T-helper 2 cell (primary cell): ENCODE measurements around the gene MOBP.
"Not testable (repeated sequence)": the region's sequence is repeated elsewhere in the genome, so short reads cannot be mapped to it uniquely, and the experiment has no call there.

Experiments used
- DNase-seq, 5 experiments: peaks; one replicate each; pipeline versions ENCODE4 v3.0.0 to v3.0.0-alpha.2; 2012 to 2022

The MOBP gene

GRCh38 chr3:39453134-39453533 is 14.3 kb upstream of the MOBP start:
- DNase-seq = no peak

GRCh38 chr3:39453872-39454271 is 13.6 kb upstream of the MOBP start:
- DNase-seq = not testable (repeated sequence)

DNA sequence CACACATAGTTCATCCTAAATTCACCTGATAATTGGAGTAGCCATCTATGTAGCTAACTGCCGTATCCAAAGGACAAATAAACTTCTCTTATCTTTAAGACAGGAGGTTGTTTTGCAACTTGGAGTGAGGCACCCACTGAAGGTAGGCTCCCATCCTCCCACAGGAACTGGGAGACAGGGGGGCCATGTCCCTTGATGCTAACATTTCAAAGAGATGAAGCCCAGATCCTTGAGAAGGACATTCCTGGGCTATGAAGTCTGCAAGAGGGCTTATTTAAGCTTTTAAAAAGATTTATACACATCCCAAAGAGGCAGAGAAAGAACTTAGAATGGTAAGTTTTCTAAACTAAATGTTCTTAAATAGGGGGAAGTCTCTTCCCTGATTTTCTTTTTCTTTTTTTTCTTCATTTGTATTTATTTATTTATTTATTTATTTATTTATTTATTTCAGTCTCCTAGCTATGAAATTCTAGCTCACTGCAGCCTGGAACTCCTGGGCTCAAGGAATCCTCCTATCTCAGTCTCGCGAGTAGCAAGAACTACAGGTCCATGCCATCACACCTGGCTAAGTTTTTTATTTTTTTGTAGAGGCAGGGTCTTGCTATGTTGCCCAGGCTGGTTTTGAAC is 12.8 kb upstream of the MOBP start:
- DNase-seq = no peak

GRCh38 chr3:39456159-39456558 is 11.3 kb upstream of the MOBP start:
- DNase-seq = no peak

- DNase-seq = no peak
Measured at GRCh38 chr3:39457361-39457760, 10.1 kb upstream of the MOBP start.

DNA sequence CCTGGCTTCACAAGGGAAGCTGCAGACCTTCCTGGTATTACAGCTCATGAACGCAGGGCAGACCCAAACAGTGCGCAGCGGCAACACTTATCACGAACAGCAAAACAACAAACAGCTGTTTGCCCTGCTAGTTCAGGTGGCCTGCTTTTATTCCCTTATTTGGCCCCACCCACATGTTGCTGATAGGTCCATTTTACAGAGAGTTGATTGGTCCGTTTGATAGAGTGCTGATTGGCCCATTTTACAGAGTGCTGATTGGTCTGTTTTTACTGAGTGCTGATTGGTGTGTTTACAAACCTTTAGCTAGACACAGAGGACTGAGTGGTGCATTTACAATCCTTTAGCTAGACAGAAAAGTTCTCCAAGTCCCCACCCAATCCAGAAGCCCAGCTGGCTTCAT is 8.9 kb upstream of the MOBP start:
- not testable (repeated sequence) for DNase-seq

- DNase-seq = no peak
Measured at GRCh38 chr3:39460677-39461076, 6.8 kb upstream of the MOBP start.

DNA sequence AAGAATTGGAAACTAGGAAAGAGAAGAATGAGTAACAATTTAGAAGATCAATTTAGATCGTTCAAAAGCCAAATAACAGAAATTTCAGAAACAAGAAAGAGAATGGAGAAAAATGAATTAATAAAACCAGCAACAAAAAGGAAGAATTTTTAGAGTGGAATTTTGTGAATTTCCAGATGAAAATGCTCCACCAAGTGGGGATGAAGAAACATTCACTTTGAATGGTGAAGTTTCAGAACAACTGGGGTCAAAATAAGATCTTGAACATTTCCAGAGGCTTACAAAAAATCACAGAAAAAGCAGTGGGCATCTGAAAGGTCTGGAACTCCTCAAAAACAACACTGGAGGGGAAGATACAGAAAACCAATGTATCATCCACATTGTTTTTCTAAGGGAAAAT is 4.2 kb upstream of the MOBP start:
- DNase-seq = no peak

GRCh38 chr3:39466988-39467387 is 492 bp upstream of the MOBP start:
- DNase-seq = no peak

DNA sequence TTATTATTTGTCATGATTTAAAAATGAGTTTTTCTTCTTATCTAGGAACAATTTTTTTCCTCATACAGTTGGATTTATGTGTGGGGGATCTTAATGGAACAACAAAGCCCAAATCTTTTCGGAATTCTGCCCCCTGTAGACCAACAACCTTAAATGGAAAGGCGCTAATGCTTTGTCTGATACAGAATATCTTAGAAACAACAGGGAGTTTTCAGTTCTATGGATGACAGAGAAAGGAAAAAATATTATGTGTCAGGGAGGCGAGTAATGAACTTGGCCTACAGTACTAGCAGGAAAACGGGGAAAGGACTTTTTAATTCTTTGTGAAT is 592 bp downstream of the MOBP start:
- no peak for DNase-seq

GRCh38 chr3:39469258-39469657 is 1.8 kb downstream of the MOBP start:
- no peak for DNase-seq

DNA sequence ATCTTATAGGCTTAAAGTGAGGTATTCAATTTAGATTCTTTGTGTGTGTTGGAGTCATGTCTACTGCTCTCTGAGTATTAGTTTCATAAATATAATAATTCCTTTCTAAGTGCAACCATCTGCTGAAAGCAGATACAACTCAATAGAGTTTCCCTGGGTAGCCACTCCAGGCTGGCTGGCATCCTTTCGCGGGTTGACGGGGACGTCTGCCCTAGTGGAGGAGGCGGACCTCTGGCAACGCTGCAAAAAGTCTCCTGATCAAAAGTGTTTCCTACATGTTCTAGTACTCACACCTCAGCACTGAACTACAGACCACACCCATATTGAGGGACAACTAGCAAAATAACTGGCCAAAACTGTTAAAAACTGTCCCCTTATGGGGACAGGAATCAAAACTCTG is 2.5 kb downstream of the MOBP start:
- no peak for DNase-seq

DNA sequence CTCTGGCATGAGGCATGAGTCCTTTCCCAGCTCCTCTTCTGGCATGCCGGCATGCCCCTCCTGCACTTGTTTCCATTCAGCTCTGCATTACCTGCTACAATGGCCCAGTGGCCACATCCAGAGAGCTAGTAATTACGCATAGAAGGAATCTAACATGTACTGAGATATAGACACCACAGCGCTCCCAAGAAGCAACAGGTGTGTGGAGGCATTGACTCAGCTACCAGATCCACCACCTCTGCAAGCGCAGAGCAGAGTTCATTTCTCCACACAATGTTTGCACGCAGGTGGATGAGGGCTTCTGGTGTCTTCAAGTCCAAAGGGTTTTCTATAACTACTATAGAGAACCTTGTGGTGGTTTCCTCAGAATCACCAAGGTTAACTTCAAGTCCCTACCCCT is 4.2 kb downstream of the MOBP start:
- DNase-seq = no peak

DNA sequence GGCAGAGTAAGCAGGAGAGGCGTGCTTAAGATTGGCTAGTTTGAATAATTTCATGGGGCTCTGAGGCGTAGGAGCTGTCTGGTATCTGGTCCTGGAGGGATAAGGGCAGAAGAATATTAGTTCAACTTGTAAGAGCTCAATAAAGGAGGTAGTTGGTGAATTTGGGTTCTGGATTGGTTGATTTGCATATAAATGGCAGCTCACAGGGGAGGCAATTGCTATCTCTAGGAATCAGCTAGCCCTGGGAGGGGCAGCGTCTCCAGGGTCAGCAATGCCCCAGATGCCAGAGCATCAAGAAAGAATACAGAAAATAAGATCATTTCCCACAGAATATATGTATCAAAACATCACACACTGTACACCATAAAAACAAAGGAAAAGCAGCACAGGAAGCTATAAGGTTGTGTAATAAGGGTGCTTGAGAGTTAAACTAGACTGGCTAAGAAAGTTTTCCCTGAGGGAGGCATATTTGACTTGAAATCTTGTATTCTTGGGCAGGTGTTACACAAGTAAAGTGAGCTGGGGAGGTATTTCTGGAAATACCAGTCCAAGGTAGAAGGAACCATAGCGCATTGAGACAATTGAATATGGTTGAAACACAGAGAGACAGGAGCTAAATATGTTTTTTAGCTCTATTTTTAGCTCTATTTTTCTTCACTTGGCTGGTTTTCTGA is 6.1 kb downstream of the MOBP start:
- no peak for DNase-seq

DNA sequence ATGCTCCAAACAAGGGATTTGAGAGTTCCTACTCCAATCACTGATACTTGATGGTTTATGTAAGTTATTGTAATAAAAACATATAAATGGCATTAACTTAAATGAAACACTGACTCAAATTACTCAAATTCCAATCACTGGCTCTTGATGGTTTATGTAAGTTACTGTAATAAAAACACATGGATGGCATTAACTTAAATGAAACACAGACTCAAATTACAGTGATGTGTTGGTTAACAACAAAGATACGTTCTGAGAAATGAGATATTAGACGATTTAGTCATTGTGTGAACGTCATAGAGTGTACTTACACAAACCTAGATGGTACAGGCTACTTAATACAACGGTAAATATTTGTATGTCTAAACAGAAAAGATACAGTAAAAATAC is 6.6 kb downstream of the MOBP start:
- DNase-seq = no peak

DNA sequence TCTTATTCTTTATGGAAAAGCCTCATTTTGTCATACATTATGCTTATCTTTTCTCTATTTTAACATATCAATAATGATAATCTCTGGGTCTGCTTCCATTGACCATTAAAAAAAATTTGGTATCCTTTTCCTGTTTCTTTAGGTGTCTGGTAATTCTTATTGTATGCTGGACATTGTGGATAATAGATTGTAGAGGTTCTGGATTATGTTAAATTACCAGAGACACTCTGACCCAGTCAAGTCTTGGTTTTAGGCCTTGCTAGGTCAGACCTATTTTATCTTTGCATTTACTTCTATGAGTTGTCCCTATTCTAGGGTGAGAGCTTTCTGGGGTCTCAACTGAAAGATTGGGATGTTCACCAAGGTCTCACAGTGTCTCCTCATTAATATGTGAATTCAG is 9.3 kb downstream of the MOBP start:
- no peak for DNase-seq

DNA sequence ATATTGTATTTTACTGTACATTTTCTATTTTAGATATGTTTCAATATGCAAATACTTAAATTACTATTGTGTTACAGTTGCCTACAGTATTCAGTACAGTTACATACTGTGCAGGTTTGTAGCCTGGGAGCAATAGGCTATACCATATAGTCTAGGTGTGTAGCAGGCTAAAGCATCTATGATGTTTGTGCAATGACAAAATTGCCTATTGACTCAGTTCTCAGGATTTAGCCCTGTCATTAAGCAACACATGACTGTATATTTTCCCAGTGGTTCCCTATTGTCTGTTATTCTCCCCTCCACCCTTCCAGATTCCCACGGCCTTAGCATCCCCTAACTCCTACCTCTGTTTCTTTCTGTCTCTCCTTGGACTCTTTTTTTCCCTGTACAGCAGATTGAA is 10.7 kb downstream of the MOBP start:
- no peak for DNase-seq

- DNase-seq = no peak
Measured at GRCh38 chr3:39479701-39480414, 12.4 kb downstream of the MOBP start.

DNA sequence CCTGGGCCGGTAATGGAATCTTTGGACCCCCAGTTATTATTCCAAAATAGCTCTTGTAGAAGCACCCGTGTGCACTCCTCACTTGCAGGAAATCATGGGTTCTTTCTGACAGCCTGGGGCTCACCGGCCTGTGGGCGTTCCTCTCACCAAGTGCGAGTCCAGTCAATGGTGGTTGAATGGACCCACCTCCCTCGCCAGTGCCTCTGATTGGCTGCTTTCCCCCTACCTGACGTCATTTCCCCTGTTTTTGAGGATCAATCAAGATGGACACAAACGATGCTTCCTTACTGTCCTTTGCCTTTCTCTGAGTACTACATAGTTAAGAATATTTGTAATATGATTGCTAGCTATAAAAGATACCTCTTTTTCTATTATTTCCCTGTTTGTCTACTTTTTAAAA is 18.1 kb downstream of the MOBP start:
- DNase-seq = no peak

GRCh38 chr3:39491014-39491413 is 23.5 kb downstream of the MOBP start:
- DNase-seq = no peak

DNA sequence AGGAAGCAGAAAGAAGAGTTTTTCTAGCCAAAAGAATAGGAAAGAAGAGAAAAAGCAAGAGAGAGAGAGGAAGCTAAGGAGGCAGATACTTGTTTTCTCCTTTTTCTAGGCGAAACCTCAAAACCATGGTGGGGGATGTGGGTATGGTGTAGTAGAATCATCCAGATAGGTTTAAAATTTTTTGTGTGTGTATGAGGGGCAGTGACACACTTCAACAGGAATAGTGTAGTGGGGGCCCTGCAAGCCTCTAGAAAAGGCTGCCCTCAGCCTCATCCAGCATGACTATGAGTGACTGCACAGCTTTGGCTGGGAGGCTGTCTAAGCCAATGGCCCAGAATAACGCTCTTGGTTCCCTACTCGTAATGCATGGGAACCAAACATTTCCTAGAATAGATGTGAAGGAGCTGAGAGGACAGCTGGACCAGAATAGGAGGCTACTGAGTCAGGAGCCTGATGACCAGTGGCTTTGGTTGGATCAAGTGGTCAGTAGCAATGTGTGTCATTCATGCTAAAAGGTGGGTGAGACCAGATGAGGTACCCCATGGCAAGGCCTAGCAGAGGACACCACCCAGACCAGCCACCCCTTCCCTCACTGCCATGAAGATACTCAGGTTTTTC is 24.4 kb downstream of the MOBP start:
- DNase-seq = no peak

DNA sequence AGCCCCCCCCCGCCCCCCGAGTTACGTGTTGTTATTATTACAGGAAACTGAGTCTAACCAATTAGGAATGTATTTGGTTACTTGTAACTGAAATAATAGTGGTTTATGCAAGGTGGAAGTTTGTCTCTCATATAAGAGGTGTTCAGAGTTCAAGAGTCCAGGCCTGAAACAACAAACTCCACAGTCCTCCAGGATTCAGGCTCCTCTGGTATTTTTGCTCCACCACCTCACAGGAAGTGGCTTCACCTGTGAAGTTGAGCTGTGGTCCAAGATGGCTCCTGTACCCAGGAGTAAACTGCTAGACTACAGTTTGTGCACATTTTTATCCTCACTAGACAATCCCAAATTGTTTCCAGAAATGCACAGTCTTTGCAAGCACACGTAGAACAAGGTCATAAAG is 27.3 kb downstream of the MOBP start:
- DNase-seq = no peak

DNA sequence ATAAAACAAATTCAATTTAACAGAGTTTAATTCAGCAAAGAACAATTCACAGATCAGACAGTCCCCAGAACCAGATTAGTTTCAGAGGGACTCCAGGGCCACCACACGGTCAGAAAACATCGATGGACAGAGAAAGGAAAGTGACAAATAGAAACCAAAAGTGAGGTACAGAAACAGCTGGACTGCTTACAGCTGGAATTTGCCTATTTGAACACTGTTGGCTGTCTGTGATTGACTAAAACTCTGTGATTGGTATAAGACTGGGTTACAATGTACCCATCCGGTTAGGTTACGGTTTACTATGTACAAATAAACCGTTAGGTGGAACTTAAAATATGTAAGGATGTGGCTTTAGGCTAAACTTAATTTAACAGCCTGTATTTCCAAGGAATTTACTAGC is 30.3 kb downstream of the MOBP start:
- no peak for DNase-seq

DNA sequence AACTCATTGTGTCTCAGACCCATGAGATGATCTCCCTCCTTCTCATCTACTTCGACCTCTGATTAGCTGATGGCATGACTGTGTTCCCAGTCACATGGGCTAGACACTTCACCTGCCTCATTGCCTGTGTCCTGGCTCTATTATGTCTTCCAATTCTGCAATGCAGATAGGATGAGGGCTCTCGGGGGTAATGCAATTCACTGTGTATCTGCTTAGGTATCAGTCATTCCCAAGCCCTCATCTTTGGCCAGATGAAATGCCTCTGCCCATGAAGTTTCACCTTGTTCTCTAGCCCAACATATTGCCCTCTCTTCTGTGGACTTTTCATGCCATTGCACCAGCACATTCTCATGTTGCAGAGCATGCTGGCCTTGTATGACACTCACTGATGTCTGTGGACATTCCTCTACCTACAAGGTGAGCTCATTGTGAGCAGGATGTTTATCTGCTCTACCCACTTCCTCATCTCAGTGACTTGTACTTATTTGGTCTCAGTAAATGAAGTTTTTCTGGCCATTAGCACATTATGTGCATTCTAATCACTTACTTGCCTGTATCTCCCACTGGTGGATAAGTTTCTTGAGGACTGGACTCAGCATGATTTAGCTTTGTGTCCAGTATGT is 32.3 kb downstream of the MOBP start:
- peak in 1 of 5 experiments; percentile 15 for DNase-seq
